ENCODE data around the gene NCOA5.

- TF ChIP-seq CTCF (conservative IDR thresholded peaks at IDR 0.05; ENCODE audit: low read depth, low read length) (no peak), EZH2 (IDR thresholded peaks at IDR 0.05; ENCODE audit: low read length, unreplicated experiment) (no peak), EZH2phosphoT487 (IDR thresholded peaks at IDR 0.05; ENCODE audit: borderline replicate concordance, low read length) (no peak)
Measured at GRCh38 chr20:46035713-46036112, 54.0 kb downstream of the NCOA5 start.
